ENCODE results near the gene POLR3F. TPM values are rescaled to one million over a fixed set of nuclear protein-coding genes. Genes with fewer than 3 reads are reported as not detected.
"Not testable (repeated sequence)": the region's sequence is repeated elsewhere in the genome, so short reads cannot be mapped to it uniquely, and the experiment has no call there.

Gene POLR3F
- polyA plus RNA-seq, 3 donors, result 4.1 to 6.7 (median 4.8) TPM

DNA sequence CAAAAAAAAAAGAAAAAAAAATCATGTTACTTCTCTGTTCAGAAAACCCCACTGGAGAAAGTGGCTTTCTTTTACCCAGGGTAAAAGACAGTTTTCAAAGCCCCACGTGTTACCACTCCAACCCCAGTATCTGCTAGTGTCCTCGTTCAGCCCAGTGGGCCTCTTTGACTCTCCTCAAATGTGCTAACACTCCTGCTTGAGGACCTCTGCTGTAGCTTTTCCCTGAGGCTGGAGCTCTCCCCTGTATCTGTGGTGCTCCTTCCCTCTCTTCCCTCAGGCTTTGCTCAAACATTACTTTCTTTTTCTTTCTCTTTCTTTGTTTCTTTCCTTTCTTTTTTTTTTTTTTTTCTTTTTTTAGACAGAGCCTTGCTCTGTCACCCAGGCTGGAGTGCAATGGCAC, 55.9 kb downstream of the POLR3F start:
- Histone ChIP-seq H3K9me3 (replicated peaks in 1 of 2; ENCODE audit: control insufficient read depth in 1 of 2, insufficient read depth in 1 of 2, low read length in 2 of 2) (no peaks in the 10 kb centered on the region), H3K4me3 (replicated peaks in 1 of 3; ENCODE audit: low read depth in 2 of 3, low read length in 3 of 3) (no peak overlapping the region), H3K27ac (ENCODE audit: low read depth in 1 of 2, low read length in 2 of 2) (no peak overlapping the region), H3K27me3 (ENCODE audit: control insufficient read depth in 2 of 2, insufficient read depth in 2 of 2, low read length in 2 of 2) (no peaks in the 10 kb centered on the region), H3K79me2 (ENCODE audit: insufficient read depth, low read length) (peaks cover 36% of the 10 kb centered on the region), H3K9ac (ENCODE audit: insufficient read depth, low read length, poor library complexity, severe bottlenecking) (no peak overlapping the region), H3K4me1 (ENCODE audit: control insufficient read depth in 1 of 2, insufficient read depth in 2 of 2, low read length in 2 of 2) (no peaks in the 10 kb centered on the region), H4K20me1 (ENCODE audit: insufficient read depth, low read length) (peaks cover 4% of the 10 kb centered on the region), H2AFZ (ENCODE audit: insufficient read depth, low read depth, low read length, poor library complexity, severe bottlenecking) (no peak overlapping the region), H3K4me2 (replicated peaks; ENCODE audit: extremely low read depth, low read length, poor library complexity, severe bottlenecking) (no peak overlapping the region), H3K36me3 (replicated peaks in 1 of 2; ENCODE audit: control insufficient read depth in 1 of 2, insufficient read depth in 2 of 2, low read length in 2 of 2) (peaks cover 65 to 86% of the 10 kb centered on the region in 2 donors)
- 100% methylated on average over 1 of the region's 2 CpGs for WGBS (ENCODE audit: insufficient coverage)
- no peak for DNase-seq
- intact Hi-C loops (cut with micrococcal nuclease), result no loop called here
- H3K27ac Mint-ChIP-seq, result peak overlapping the region in 1 of 7 donors; percentile 27
- peaks cover 42 to 53% of the 10 kb centered on the region in 2 donors for H3K36me3 Mint-ChIP-seq
- TF ChIP-seq, protein P1, sequence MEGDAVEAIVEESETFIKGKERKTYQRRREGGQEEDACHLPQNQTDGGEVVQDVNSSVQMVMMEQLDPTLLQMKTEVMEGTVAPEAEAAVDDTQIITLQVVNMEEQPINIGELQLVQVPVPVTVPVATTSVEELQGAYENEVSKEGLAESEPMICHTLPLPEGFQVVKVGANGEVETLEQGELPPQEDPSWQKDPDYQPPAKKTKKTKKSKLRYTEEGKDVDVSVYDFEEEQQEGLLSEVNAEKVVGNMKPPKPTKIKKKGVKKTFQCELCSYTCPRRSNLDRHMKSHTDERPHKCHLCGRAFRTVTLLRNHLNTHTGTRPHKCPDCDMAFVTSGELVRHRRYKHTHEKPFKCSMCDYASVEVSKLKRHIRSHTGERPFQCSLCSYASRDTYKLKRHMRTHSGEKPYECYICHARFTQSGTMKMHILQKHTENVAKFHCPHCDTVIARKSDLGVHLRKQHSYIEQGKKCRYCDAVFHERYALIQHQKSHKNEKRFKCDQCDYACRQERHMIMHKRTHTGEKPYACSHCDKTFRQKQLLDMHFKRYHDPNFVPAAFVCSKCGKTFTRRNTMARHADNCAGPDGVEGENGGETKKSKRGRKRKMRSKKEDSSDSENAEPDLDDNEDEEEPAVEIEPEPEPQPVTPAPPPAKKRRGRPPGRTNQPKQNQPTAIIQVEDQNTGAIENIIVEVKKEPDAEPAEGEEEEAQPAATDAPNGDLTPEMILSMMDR (IDR thresholded peaks at IDR 0.05), result no peak
- H3K9me3 Mint-ChIP-seq, result no peaks in the 10 kb centered on the region
- no peak overlapping the region for H3K4me3 Mint-ChIP-seq
- peaks cover 0 to 1% (median 0%) of the 10 kb centered on the region in 3 donors for H3K27me3 Mint-ChIP-seq (ENCODE audit: low read depth in 3 of 3)
- no peaks in the 10 kb centered on the region for H3K4me1 Mint-ChIP-seq

DNA sequence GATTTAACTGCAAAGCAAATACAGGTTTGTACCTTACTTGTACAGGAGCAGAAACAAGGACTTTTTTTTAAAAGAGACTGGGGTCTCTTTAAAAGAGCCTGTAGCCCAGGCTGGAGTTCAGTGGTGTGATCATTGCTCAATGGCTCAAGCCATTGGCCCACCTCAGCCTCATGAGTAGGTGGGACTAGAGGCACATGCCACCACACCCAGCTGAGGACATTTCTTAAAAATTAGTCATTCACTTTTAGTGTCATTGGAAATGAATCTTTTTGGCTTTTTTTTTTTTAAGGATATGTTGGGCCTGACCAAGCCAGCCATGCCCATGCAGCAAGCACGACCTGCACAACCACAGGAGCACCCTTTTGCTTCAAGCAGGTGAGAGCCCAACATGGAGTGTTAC, 57.5 kb downstream of the POLR3F start:
- TF ChIP-seq, protein P1 (IDR thresholded peaks at IDR 0.05), result no peak
- Mint-ChIP-seq H3K4me1 (no peaks in the 10 kb centered on the region), H3K36me3 (peaks cover 58 to 68% of the 10 kb centered on the region in 2 donors), H3K27me3 (ENCODE audit: low read depth in 3 of 3) (peaks cover 0 to 1% (median 0%) of the 10 kb centered on the region in 3 donors), H3K4me3 (no peak overlapping the region), H3K27ac (peak overlapping the region in 1 of 7 donors; percentile 27), H3K9me3 (no peaks in the 10 kb centered on the region)
- no peak overlapping the region for H3K9ac ChIP-seq (ENCODE audit: insufficient read depth, low read length, poor library complexity, severe bottlenecking)
- no peaks in the 10 kb centered on the region for H3K4me1 ChIP-seq (ENCODE audit: control insufficient read depth in 1 of 2, insufficient read depth in 2 of 2, low read length in 2 of 2)
- no peaks in the 10 kb centered on the region for H3K27me3 ChIP-seq (ENCODE audit: control insufficient read depth in 2 of 2, insufficient read depth in 2 of 2, low read length in 2 of 2)
- intact Hi-C loops (cut with micrococcal nuclease), result no loop called here
- peaks cover 26% of the 10 kb centered on the region for H3K79me2 ChIP-seq (ENCODE audit: insufficient read depth, low read length)
- no peak overlapping the region for H3K27ac ChIP-seq (ENCODE audit: low read depth in 1 of 2, low read length in 2 of 2)
- H3K9me3 ChIP-seq (replicated peaks in 1 of 2; ENCODE audit: control insufficient read depth in 1 of 2, insufficient read depth in 1 of 2, low read length in 2 of 2), result no peaks in the 10 kb centered on the region
- peaks cover 8% of the 10 kb centered on the region for H4K20me1 ChIP-seq (ENCODE audit: insufficient read depth, low read length)
- WGBS (ENCODE audit: insufficient coverage), result no CpG with 5 or more reads among the region's 1 CpG
- no peak for DNase-seq
- H3K36me3 ChIP-seq (replicated peaks in 1 of 2; ENCODE audit: control insufficient read depth in 1 of 2, insufficient read depth in 2 of 2, low read length in 2 of 2), result peaks cover 80 to 89% of the 10 kb centered on the region in 2 donors
- no peak overlapping the region for H2AFZ ChIP-seq (ENCODE audit: insufficient read depth, low read depth, low read length, poor library complexity, severe bottlenecking)
- no peak overlapping the region for H3K4me2 ChIP-seq (replicated peaks; ENCODE audit: extremely low read depth, low read length, poor library complexity, severe bottlenecking)
- no peak overlapping the region for H3K4me3 ChIP-seq (replicated peaks in 1 of 3; ENCODE audit: low read depth in 2 of 3, low read length in 3 of 3)

DNA sequence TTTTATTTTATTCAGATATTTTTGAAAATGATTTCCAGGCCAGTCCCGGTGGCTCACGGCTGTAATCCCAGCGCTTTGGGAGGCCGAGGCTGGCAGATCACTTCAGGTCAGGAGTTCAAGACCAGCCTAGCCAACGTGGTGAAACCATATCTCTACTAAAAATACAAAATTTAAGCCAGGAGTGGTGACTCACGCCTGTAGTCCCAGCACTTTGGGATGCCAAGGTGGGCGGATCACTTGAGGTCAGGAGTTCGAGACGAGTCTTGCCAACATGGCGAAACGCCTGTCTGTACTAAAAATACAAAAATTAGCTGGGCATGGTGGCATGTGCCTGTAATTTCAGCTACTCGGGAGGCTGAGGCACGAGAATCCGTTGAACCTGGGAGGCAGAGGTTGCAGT, 59.6 kb downstream of the POLR3F start:
- H3K4me2 ChIP-seq (replicated peaks; ENCODE audit: extremely low read depth, low read length, poor library complexity, severe bottlenecking); H2AFZ ChIP-seq (ENCODE audit: insufficient read depth, low read depth, low read length, poor library complexity, severe bottlenecking); H3K27ac ChIP-seq (ENCODE audit: low read depth in 1 of 2, low read length in 2 of 2); H3K9me3 Mint-ChIP-seq; H3K79me2 ChIP-seq (ENCODE audit: insufficient read depth, low read length); H3K4me1 Mint-ChIP-seq; H3K9ac ChIP-seq (ENCODE audit: insufficient read depth, low read length, poor library complexity, severe bottlenecking); H3K4me3 Mint-ChIP-seq; H3K4me1 ChIP-seq (ENCODE audit: control insufficient read depth in 1 of 2, insufficient read depth in 2 of 2, low read length in 2 of 2); H3K27me3 Mint-ChIP-seq (ENCODE audit: low read depth in 3 of 3); DNase-seq; intact Hi-C loops (cut with micrococcal nuclease); H3K27me3 ChIP-seq (ENCODE audit: control insufficient read depth in 2 of 2, insufficient read depth in 2 of 2, low read length in 2 of 2); H3K4me3 ChIP-seq (replicated peaks in 1 of 3; ENCODE audit: low read depth in 2 of 3, low read length in 3 of 3); H4K20me1 ChIP-seq (ENCODE audit: insufficient read depth, low read length); H3K9me3 ChIP-seq (replicated peaks in 1 of 2; ENCODE audit: control insufficient read depth in 1 of 2, insufficient read depth in 1 of 2, low read length in 2 of 2): not testable (repeated sequence)
- H3K27ac Mint-ChIP-seq, result peak overlapping the region in 1 of 7 donors; percentile 44
- peaks cover 70 to 87% of the 10 kb centered on the region in 2 donors for H3K36me3 Mint-ChIP-seq
- WGBS (ENCODE audit: insufficient coverage), result 98% methylated on average over 7 of the region's 14 CpGs
- H3K36me3 ChIP-seq (replicated peaks in 1 of 2; ENCODE audit: control insufficient read depth in 1 of 2, insufficient read depth in 2 of 2, low read length in 2 of 2), result peaks cover 85 to 89% of the 10 kb centered on the region in 2 donors
